Activated CD4-positive, alpha-beta T cell treated with anti-CD3 and anti-CD28 coated beads, Interleukin-2, amount 10 ng/mL, durations not matched to agents 24 days and 14 days (primary cell): ENCODE data around the gene KRTAP5-9. TPM values are rescaled to one million over a fixed set of nuclear protein-coding genes. Genes with fewer than 3 reads are reported as not detected.
A peak's percentile ranks its signal among the peaks of the same experiment; 100 is the strongest.
"Not testable (repeated sequence)": the region's sequence is repeated elsewhere in the genome, so short reads cannot be mapped to it uniquely, and the experiment has no call there.

Source experiments
- DNase-seq: peaks from one replicate; pipeline ENCODE4 v3.0.0; 2022
- H3K27ac Mint-ChIP-seq: one replicate; pipeline ENCODE4 v1.8.0; 2022; ENCODE audit warnings: mild to moderate bottlenecking, mixed read lengths
- H3K27me3 Mint-ChIP-seq: one replicate; pipeline ENCODE4 v1.8.0; 2022; ENCODE audit warnings: mixed read lengths
- H3K36me3 Mint-ChIP-seq: one replicate; pipeline ENCODE4 v1.8.0; 2022; ENCODE audit warnings: low read depth, mild to moderate bottlenecking, mixed read lengths
- H3K4me1 Mint-ChIP-seq: one replicate; pipeline ENCODE4 v1.8.0; 2021; ENCODE audit warnings: mixed read lengths
- H3K4me3 Mint-ChIP-seq: one replicate; pipeline ENCODE4 v1.8.0; 2022; ENCODE audit warnings: mild to moderate bottlenecking, moderate library complexity, mixed read lengths
- H3K9me3 Mint-ChIP-seq: one replicate; pipeline ENCODE4 v1.8.0; 2021; ENCODE audit warnings: mixed read lengths
- intact Hi-C: fragments of 100-400 bp; cut with micrococcal nuclease; formaldehyde crosslinking; loops from one replicate; pipeline ENCODE4 v1.15.1; 2023
- total RNA-seq: library from RNA; stranded (reverse); gene quantifications from 2 replicates; pipeline ENCODE4 v1.2.3, GENCODE V29; 2022

The KRTAP5-9 gene
- total RNA-seq, 1 donor from 2014 or later = not detected

GRCh38 chr11:71562120-71562519 lies 13.9 kb downstream of the KRTAP5-9 start:
- no peaks in the 10 kb centered on the region for H3K4me1 Mint-ChIP-seq
- intact Hi-C loops = no loop called here
- H3K4me3 Mint-ChIP-seq = no peak overlapping the region
- no peaks in the 10 kb centered on the region for H3K36me3 Mint-ChIP-seq
- H3K9me3 Mint-ChIP-seq = no peaks in the 10 kb centered on the region
- H3K27ac Mint-ChIP-seq = no peak overlapping the region
- DNase-seq = no peak
- peaks cover 30% of the 10 kb centered on the region for H3K27me3 Mint-ChIP-seq

DNA sequence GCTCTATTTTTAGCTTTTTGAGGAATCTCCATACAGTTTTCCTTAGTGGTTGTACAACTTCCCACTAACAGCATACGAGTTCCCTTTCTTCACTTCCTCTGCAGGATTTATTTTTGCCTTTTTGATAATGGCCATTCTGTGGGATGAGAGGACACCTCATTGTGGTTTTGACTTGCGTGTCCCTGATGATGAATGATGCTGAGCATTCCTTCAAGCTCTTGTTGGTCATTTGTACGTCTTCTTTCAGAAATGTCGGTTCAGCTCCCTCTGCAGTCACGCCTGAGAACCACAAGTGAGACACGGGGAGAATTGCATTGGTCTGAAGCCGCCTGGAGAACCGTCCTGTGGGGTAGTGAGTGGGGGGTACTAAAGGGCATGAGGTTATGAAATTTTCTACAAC lies 15.2 kb downstream of the KRTAP5-9 start:
- intact Hi-C loops = no loop called here
- no peaks in the 10 kb centered on the region for H3K36me3 Mint-ChIP-seq
- no peaks in the 10 kb centered on the region for H3K9me3 Mint-ChIP-seq
- H3K4me1 Mint-ChIP-seq = no peaks in the 10 kb centered on the region
- peak; percentile 65 for DNase-seq
- H3K27me3 Mint-ChIP-seq = peaks cover 26% of the 10 kb centered on the region
- H3K4me3 Mint-ChIP-seq = no peak overlapping the region
- H3K27ac Mint-ChIP-seq = no peak overlapping the region

GRCh38 chr11:71564430-71564829 lies 16.2 kb downstream of the KRTAP5-9 start:
- no peaks in the 10 kb centered on the region for H3K9me3 Mint-ChIP-seq
- no peak overlapping the region for H3K27ac Mint-ChIP-seq
- no peak overlapping the region for H3K4me3 Mint-ChIP-seq
- DNase-seq = no peak
- no peaks in the 10 kb centered on the region for H3K36me3 Mint-ChIP-seq
- H3K4me1 Mint-ChIP-seq = no peaks in the 10 kb centered on the region
- intact Hi-C loops = no loop called here
- H3K27me3 Mint-ChIP-seq = peaks cover 23% of the 10 kb centered on the region

DNA sequence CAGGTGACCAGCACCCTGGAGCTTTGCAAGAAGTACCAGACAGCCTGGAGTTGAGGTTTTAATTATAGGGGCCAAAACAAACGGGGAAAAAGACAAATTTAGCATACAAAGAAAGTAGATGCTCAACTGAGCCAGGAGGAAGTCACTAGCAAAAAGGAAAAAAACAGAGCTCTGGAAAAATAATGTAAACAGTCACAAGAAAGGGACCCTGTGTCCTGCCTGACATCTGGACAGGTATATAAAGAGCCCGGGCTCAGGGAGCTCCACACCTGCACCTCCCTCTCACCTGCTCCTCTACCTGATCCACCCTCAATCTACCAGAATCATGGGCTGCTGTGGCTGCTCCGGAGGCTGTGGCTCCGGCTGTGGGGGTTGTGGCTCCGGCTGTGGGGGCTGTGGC lies 17.0 kb downstream of the KRTAP5-9 start, which contains the start of gene KRTAP5-10:
Gene KRTAP5-10, plus strand, starts transcription at position 301 of the 400 bp plus-strand sequence. Its CDS starts 25 bp downstream, at position 326.
- DNase-seq = no peak
- no peaks in the 10 kb centered on the region for H3K9me3 Mint-ChIP-seq
- peaks cover 23% of the 10 kb centered on the region for H3K27me3 Mint-ChIP-seq
- intact Hi-C loops = no loop called here
- no peaks in the 10 kb centered on the region for H3K4me1 Mint-ChIP-seq
- no peak within 1 kb of the TSS for H3K4me3 Mint-ChIP-seq
- no peak within 1 kb of the TSS for H3K27ac Mint-ChIP-seq
- H3K36me3 Mint-ChIP-seq = no peaks in the 10 kb centered on the region

DNA sequence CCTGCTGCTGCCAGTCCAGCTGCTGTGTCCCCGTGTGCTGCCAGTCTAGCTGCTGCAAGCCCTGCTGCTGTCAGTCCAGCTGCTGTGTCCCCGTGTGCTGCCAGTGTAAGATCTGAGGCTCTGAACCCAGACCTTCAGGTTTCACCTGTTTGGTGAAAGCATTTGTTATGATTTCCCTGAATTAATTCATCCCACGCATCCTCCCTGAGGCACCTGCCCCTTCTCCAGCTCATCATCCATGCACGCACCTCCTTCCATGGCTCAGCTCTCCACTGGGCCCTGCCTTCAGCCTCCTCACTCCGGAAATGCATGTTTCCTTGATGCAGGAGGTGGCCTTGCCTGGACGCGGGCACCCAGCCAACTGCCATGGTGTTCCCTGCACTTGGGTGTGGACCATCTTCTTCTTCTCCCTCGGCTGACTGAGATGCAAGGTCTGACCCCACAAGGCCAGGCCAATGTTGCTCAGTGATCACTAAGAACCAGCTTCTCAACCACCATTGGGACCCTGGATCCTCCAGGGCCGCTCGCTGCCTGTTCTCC lies 17.9 kb downstream of the KRTAP5-9 start:
- Mint-ChIP-seq H3K4me3 (no peak overlapping the region), H3K27me3 (peaks cover 23% of the 10 kb centered on the region)
- intact Hi-C loops = no loop called here

DNA sequence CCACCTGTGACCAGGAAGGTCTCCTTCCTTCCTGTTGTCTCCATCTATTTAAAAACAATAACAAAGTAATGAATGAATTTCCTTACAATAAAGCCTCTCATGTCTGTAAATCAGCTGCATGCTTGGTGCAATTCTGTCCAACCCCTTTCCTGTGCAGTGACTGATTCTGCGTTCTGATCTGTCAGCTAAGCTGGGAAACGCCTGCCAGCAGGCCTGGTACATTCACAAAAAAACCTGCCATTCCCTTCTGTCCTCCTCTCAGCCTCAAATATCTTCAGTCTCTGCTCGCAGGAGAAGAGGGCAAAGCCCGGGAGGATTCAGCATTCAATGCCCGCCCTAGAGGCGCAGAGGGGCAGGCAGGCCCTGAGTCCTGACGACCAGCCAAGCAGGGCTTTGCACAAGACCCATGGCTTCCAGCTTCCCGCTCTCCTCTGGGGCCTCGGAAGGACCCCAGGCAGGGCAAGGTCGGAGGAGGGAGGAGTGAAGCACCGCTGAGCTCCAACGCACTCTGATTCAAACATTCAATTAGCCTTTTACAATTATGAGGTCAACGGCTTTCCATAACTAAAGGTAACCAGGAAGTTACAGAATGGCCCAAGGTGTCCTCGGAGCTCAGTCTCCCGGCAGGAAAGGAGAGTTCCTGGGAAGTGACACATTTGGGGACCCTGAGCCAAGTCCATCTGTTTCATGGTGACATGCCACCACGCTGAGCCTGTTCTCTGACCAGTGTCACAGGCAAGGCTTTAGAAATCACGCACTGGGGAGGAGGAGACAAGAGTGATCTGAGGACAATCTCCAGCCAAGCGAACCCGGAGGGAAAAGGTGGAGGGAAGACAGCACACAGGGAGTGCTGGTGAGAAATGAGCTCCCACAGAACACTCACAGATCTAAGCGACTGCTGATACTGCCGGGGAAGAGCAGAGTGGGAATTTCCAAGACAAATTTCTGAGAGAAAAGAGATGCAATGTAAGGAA lies 18.7 kb downstream of the KRTAP5-9 start:
- H3K27ac Mint-ChIP-seq, H3K4me1 Mint-ChIP-seq, H3K36me3 Mint-ChIP-seq, H3K9me3 Mint-ChIP-seq, DNase-seq, H3K4me3 Mint-ChIP-seq, intact Hi-C loops: not testable (repeated sequence)
- peaks cover 17% of the 10 kb centered on the region for H3K27me3 Mint-ChIP-seq

More for the DNA sequence above, 17.9 kb downstream of the KRTAP5-9 start:
- Mint-ChIP-seq H3K4me1 (no peaks in the 10 kb centered on the region), H3K36me3 (no peaks in the 10 kb centered on the region), H3K27ac (no peak overlapping the region), H3K9me3 (no peaks in the 10 kb centered on the region)
- DNase-seq = no peak

GRCh38 chr11:71567633-71568032 lies 19.4 kb downstream of the KRTAP5-9 start:
- H3K4me3 Mint-ChIP-seq, DNase-seq, H3K4me1 Mint-ChIP-seq, H3K36me3 Mint-ChIP-seq, H3K27ac Mint-ChIP-seq, H3K9me3 Mint-ChIP-seq, intact Hi-C loops: not testable (repeated sequence)
- H3K27me3 Mint-ChIP-seq = peaks cover 17% of the 10 kb centered on the region

- H3K27ac Mint-ChIP-seq = no peak overlapping the region
- H3K4me1 Mint-ChIP-seq = no peaks in the 10 kb centered on the region
- no peak overlapping the region for H3K4me3 Mint-ChIP-seq
- H3K27me3 Mint-ChIP-seq = peaks cover 8% of the 10 kb centered on the region
- H3K36me3 Mint-ChIP-seq = no peaks in the 10 kb centered on the region
- no peaks in the 10 kb centered on the region for H3K9me3 Mint-ChIP-seq
- DNase-seq = no peak
- intact Hi-C loops = no loop called here
These were observed 20.6 kb downstream of the KRTAP5-9 start for GRCh38 chr11:71568704-71569349.

DNA sequence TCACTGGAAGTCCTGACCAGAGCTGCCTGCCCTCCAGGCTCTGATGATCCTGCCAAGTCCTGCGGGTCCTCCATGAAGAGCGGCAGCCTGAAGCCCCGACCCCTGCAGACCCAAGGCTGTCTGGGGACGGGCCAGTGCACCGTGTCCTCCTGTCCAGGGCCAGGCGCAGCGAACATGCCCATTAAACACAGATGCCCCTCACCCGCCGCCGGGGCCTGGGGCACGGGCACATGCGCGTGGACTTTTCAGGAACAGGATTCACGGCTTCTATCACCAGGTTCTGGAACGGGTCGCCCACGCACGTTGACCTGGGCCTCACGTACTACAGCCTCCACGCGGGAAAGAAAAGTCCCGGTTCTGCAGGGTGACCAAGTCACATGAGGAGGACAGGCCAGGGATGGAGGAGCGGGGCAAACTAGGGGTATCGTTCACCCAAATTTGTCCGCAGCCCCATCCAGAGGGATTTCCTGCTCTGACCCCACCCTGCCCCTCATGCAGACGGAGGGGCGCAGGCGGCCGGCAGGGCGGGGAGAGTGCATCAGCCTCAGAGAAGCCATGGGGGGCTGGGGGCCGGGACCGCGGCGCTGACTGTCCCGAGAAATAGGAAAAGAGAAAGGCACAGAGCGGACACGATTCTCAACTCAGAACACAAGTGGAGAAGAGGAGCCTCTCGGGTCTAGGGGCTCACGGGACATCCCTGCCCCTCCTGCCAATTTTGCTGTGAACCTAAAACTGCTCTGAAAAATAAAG lies 23.1 kb downstream of the KRTAP5-9 start:
- intact Hi-C loops, H3K9me3 Mint-ChIP-seq, H3K4me3 Mint-ChIP-seq, H3K4me1 Mint-ChIP-seq, H3K36me3 Mint-ChIP-seq, H3K27me3 Mint-ChIP-seq, DNase-seq, H3K27ac Mint-ChIP-seq: not testable (repeated sequence)

GRCh38 chr11:71572811-71573210 lies 24.6 kb downstream of the KRTAP5-9 start:
- Mint-ChIP-seq H3K9me3 (no peaks in the 10 kb centered on the region), H3K4me3 (no peak overlapping the region), H3K36me3 (no peaks in the 10 kb centered on the region), H3K27ac (no peak overlapping the region), H3K27me3 (peaks cover 2% of the 10 kb centered on the region), H3K4me1 (no peaks in the 10 kb centered on the region)
- intact Hi-C loops = no loop called here
- DNase-seq = no peak

GRCh38 chr11:71574418-71574817 lies 26.2 kb downstream of the KRTAP5-9 start:
- intact Hi-C loops = no loop called here
- H3K27ac Mint-ChIP-seq = no peak overlapping the region
- no peak overlapping the region for H3K4me3 Mint-ChIP-seq
- no peaks in the 10 kb centered on the region for H3K4me1 Mint-ChIP-seq
- DNase-seq = no peak
- no peaks in the 10 kb centered on the region for H3K9me3 Mint-ChIP-seq
- no peaks in the 10 kb centered on the region for H3K36me3 Mint-ChIP-seq
- peaks cover 3% of the 10 kb centered on the region for H3K27me3 Mint-ChIP-seq

- H3K27me3 Mint-ChIP-seq = peaks cover 8% of the 10 kb centered on the region
- H3K4me3 Mint-ChIP-seq = no peak overlapping the region
- H3K36me3 Mint-ChIP-seq = no peaks in the 10 kb centered on the region
- intact Hi-C loops = no loop called here
- no peak for DNase-seq
- H3K27ac Mint-ChIP-seq = no peak overlapping the region
- no peaks in the 10 kb centered on the region for H3K9me3 Mint-ChIP-seq
- peaks cover 7% of the 10 kb centered on the region for H3K4me1 Mint-ChIP-seq
These were observed 27.7 kb downstream of the KRTAP5-9 start for GRCh38 chr11:71575723-71576424.
